B cell (primary cell): Measurements from ENCODE around the gene EHBP1L1.

Experiments used
- CTCF ChIP-seq: fragments of 200-600 bp; IDR thresholded peaks from one replicate; pipeline ENCODE4 v1.8.0; 2022; ENCODE audit warnings: antibody characterized with exemption, mild to moderate bottlenecking
- EZH2 ChIP-seq: IDR thresholded peaks from 2 replicates; pipeline ENCODE4 v1.6.1; 2012; ENCODE audit warnings: borderline replicate concordance, low read depth, mild to moderate bottlenecking, moderate library complexity, low read length; ENCODE audit not compliant: insufficient read depth, poor library complexity, severe bottlenecking

- TF ChIP-seq EZH2 (no peak), CTCF (no peak)
Measured at GRCh38 chr11:65554057-65554818, 21.6 kb upstream of the EHBP1L1 start.
